GDM1 (cell line): ENCODE data around the gene ALKBH1.
A peak's percentile ranks its signal among the peaks of the same experiment; 100 is the strongest.
"Not testable (repeated sequence)": the region's sequence is repeated elsewhere in the genome, so short reads cannot be mapped to it uniquely, and the experiment has no call there.

ENCODE experiments used
- DNase-seq: peaks from one replicate; lab custom pipeline; 2025; lab: John Stamatoyannopoulos, UW

Gene ALKBH1

DNA sequence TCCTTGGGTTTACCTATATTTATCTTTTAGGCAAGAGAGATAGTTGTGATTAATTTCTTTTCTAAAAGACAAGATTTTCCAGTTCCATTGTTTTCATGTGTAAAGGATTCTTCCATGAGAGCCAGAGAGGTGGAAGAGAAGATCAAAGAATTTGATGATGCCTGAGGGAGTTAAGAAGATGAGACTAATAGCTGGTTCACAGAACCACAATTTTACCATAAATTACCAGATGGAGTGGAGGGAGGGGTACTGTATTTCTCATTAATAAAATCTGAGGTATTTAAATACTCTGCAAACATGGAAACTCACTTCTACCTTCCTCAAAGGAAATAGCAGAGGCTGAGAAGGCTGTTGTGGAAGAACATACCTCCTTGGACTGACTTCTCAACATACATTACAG is 34.6 kb downstream of the ALKBH1 start:
- DNase-seq = no peak

DNA sequence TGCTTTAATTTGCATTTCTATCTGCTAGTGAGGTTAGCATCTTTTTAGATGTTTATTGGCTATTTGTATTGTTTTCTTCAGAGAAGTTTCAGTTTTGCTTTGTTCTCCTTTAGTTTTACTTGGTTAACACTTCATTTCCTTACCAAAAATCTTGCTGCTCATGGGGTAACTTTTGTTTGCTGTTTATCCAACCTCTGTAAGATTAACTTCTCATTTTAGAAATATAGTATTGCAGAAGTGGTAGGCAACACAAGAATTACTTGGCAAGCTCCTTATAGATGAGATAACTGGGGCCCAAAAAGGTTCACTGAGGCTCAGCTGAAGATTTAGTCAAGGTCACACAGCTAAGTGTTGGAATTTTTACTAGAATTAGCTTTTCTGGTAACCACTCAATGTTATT is 40.5 kb downstream of the ALKBH1 start:
- no peak for DNase-seq

DNA sequence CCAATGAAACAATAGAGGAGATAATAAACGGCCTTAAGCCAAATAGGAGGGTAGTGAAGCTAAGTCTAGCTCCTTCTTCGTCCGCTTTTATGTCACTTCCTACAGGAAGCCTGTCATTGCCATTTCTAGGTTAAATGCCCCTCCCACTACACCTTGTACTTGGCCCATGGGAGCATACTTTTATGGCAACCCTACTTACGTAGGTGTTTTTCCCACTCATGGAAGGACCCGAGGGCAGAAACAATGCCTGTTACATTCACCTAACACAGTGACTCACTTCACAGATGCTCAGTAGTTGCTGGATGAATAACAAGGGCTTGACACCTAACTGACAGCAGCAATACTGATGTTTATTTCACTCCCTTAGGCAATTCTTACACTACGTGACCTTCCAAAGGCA is 44.5 kb downstream of the ALKBH1 start:
- DNase-seq = no peak

DNA sequence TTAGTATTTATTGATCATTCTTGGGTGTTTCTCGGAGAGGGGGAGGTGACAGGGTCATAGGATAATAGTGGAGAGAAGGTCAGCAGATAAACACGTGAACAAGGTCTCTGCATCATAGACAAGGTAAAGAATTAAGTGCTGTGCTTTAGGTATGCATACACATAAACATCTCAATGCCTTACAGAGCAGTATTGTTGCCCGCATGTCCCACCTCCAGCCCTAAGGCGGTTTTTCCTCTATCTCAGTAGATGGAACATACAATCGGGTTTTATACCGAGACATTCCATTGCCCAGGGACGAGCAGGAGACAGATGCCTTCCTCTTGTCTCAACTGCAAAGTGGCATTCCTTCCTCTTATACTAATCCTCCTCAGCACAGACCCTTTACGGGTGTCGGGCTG is 46.3 kb downstream of the ALKBH1 start:
- not testable (repeated sequence) for DNase-seq

DNA sequence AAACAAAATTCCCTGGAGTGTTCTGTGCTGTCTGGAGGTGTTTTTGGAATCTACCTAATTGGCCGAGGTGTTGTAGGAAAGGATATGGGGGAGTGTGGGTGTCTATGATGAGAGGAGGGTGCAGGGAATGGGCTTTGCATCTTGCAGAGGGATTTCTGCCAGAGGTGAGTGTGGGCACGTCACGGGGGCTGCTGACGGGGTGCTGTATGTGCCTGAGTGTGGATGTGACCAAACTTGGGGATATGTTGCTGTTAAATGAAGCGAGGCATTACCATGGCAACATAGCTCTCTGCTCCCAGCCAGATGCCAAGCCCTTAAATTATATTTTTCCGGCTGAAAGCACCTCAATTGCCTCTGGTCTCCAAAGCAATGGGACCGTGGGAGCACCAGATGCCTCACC is 47.1 kb downstream of the ALKBH1 start:
- DNase-seq = no peak

DNA sequence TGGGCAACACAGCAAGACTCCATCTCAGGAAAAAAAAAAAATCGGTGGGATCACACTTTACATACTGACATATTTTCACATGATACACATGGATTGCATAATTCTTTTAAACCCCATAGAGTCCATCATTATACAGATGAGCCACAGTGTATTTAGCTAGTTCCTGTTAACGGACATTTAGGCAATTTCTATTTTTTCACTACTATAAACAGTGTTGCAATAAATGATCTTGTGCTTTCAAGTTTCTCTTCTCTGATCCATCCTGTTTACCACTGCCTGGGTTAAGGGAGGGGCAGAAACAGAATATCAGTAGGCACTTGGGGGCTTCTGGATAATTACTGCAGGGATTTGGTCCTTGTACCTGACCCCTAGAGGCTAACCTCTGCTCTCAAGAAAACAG is 48.0 kb downstream of the ALKBH1 start:
- no peak for DNase-seq

DNA sequence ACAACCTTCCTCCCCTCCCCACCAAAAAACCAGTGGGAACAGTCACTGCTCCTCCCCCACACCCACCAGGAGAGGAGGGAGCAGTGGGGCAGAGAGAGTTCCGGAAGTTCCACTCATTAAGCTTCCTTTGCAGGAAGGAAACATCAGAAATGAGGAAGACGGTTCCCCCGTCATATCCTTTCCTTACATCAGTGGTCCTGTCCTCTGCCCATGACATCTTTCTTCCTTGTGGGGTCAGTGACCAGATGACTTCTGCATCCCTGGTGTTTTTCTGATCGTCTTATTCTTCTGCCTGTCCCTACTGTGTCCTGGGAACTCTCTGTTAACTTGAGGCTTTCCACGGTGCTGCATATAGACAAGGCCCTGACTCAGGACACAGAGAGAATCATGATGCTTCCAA is 50.5 kb downstream of the ALKBH1 start:
- no peak for DNase-seq

DNA sequence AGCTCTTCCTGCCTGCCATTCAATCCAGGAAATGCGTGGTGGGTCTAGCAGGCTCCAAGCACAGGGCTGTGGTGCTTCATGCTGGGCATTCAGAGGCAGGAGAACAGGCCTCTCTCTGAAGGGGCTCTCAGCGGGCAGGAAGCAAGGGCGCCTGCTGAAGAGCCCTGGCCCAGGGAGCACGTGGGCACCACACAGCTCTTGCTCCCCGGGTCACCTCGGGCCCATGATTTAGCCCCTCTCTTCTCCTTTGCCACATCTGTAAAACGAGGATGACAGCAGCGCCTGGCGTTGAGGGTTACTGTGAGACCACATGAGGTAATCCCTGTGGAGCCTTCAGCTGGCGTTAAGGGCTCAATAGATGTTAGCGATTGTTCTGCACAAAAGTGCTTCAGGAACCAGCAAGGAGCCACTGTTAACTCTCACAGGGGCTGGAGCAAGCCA is 53.8 kb downstream of the ALKBH1 start:
- DNase-seq = peak; percentile 36

DNA sequence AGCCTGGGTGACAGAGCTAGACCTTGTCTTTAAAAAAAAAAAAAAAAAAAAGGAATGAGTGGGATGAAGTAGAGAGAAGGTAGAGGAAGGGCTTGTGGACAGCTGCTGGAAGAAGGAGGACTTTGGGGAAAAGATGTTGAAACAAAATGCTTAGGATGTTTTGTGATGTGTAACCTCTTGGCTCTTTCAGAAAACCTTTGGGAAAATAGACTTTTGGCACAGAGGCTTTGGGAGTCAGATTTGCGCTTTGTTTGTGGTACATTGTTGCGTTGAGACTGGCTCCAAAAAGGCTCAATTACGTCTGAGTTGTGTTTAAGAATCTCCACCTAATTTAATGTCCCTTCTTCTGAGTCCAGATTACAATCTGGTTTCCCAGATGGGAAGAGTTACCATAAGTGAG is 58.5 kb downstream of the ALKBH1 start:
- no peak for DNase-seq

DNA sequence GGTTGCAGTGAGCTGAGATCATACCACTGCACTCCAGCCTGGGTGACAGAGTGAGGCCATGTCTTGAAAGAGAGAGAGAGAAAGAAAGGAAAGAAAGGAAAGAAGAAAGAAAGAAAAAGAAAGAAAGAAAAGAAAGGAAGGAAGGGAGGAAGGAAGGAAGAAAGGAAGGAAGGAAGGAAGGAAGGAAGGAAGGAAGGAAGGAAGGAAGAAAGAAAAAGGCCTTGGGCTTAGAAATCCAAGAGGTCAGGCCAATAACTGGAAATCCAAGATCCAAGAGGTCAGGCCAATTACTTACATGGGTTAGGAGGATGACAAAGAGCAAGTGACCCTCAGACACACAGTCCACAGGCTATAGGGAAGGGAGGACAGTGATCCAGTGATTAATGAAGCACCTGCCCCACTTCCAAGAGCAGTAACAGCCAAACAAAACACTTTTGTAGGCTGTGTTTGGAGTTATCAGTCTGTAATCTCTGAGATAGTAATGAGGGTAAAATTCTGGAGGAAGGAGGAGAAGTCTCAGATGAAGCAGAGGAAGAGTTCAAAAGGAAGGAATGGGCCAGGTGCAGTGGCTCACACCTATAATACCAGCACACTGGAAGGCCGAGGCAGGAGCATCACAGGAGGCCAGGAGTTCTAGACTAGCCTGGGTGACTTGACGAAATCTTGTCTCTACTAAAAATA is 59.2 kb downstream of the ALKBH1 start:
- DNase-seq = no peak

DNA sequence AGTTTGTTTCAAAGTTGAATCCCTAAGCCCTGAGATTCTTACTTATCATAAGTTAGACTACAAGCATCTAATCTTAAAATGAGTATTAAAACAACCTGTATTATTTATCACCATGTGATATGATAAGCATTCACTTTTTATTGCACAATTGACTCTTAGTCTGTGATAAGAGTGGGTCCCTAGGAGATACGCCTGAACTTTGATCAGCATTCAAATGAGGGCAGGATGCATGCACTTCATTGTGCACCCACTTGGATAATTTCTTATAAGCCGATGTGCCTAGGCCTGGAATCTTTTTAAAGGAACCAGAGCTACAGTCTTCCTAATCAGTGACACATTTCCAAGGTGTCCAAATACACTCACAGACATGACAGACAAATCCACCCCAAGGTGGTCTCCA is 60.0 kb downstream of the ALKBH1 start:
- DNase-seq = no peak

DNA sequence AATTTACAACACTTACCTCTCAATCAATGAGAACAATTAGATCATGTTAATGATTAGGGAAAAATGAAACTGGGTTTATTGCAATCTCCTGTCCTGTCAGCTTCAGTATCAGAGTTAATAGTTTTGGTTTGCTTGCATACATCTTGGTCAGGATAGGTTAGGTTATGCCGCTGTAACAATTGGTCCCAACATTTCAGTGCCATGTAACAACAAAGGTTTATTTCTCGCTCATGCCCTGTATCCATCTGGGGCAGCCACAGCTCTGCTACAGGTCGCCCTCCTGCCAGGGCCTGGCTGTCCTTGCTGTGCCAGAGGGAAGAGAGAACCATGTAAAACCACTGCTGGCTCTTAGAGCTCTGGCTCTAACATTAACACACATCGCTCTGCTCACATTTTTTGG is 60.9 kb downstream of the ALKBH1 start:
- no peak for DNase-seq

DNA sequence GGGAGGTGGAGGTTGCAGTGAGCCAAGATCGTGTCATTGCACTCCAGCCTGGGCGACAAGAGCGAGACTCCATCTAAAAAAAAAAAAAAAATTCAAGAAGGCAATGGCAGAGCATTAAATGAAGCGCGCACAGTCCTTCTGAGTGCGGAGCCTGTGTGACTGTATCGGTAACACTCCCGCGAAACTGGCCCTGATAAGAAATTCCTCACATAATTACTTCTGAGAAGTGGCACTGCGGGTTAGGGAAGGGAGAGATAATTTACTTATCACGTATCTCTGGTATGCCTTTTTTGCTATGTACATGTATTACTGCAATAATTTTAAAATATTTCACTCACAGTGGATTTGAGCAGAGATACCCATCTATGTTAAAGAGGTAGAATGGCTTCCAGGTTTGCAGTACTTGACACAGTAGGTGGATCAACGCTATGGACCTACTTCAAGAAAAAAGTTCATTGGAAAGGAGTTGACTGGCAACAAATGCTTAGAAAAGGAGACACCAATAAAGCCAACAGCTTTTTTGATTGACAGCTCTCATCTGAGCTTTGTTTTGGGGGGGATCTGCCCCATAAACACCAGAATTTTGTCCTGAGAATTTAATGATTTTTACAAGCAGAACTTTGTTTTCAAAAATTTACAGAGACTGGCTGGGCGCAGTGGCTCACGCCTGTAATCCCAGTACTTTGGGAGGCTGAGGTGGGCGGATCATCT is 62.1 kb downstream of the ALKBH1 start:
- no peak for DNase-seq

DNA sequence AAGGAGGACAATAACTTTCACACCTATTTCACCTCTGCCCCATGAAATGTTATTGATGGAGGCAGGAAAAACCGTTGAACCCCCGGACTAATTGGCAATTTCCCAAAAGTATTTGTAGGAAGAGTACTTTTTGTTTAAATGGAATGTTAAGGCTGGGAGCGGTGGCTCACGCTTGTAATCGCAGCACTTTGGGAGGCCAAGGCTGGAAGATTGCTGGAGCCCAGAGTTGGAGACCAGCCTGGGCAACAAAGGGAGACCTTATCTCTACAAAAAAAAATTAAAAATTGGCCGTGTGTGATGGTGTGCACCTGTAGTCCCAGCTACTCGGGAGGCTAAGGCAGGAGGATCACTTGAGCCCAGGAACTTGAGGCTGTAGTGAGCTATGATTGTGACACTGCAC is 65.4 kb downstream of the ALKBH1 start:
- DNase-seq = no peak

DNA sequence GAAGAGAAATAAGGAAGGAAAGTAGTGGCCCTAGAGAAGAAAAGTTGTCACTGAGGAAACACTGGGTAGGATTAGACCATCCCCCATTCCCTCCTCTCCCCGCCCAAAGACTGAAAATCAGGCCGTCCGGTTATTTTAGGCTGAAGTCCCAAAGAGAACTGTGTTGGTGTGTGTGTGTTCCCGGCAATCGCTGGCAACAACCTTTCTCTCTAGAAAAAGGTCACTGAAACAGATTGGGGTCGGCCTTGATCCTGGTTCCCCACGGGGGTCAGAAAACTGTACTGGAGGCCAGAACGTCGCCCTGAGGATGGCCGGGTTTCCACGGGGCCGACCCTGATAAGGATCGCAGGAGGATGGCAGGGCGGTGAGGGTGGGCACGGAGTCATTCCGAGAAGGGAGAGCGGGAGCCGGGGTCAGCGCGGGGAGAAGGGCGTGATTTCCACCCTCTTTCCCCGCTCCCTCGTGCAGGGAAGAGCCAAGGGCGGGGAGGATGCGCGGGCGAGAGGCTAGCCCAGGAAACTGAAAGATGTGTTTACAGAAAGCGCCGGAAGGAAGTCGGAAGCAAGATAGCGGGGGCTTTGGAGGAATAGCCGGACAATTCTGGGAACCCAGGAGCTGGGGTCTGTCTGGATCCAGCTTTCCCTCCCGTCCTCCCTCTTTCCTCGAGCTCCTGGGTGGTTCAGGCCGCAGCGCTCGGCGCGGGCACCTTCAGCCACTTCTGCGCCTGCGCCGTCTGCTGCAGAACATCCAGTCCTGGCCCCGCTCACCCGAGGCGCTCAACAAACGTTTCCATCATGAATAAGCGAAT is 66.1 kb downstream of the ALKBH1 start:
- peak; percentile 51 for DNase-seq

DNA sequence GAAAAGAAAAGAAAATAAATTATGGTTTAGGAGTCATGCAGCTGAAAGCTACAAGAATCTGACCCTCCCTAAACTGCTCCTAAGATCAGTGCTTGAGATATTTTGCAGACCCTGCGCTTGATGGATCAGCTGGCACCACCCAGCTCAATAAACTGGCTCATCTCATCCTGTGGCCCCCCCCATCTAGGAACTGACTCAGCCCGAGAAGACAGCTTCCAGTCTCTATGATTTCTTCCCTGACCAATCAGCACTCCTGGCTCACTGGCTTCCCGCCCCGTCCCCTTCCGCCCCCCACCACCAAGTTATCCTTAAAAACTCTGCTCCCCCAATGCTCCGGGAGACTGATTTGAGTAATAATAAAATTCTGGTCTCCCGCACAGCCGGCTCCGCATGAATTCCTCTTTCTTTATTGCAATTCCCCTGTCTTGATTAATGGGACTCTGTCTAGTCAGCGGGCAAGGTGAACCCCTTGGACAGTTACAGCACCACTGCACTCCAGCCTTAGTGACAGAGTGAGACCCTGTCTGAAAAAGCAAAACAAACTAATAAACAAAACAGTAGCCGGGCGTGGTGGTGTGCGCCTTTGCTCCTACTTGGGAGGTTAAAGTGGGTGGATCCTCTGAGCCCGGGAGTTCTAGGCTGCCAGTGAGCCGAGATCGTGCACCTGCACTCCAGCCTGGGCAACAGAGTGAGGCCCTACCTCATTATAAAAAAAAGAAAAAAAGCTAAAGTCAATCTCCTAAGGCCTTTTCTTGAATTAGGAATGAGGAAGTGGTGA is 66.9 kb downstream of the ALKBH1 start:
- DNase-seq = no peak

DNA sequence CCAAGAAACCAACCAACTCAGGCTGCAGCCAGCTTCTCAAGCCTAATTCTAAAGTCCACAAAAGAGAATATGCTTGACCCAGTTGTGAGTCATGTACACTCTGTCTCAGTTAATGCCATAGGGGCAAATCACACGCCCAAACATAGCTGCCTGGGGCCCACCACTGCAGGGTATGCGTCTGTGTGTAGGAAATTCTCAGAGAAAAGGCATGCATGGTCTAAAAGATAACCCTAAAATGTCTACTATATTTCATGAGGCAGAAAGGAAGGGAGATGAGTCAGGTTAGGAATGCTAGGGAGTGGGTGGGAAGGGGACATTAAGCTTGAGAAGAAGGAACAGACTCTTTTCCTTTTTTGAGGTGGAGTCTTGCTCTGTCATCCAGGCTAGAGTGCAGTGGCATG is 69.1 kb downstream of the ALKBH1 start:
- DNase-seq = no peak

DNA sequence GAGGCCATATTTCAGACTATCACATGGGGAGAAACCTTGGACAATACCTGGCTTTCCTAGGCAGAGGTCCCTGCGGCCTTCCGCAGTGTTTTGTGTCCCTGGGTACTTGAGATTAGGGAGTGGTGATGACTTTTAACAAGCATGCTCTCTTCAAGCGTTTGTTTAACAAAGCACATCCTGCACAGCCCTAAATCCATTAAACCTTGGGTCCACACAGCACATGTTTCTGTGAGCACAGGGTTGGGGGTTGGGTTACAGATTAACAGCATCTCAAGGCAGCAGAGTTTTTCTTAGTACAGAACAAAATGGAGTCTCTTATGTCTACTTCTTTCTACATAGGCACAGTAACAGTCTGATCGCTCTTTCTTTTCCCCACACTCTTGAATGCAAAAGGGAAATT is 72.0 kb downstream of the ALKBH1 start:
- not testable (repeated sequence) for DNase-seq

DNA sequence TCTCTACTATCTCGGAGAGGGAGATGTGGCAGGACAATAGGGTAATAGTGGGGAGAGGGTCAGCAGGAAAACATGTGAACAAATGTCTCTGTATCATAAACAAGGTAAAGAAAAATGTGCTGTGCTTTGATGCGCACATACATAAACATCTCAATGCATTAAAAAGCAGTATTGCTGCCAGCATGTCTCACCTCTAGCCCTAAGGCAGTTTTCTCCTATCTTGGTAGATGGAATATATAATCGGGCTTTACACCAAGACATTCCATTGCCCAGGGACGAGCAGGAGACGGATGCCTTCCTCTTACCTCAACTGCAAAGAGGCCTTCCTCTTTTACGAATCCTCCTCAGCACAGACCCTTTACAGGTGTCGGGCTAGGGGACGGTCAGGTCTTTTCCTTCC is 72.4 kb downstream of the ALKBH1 start:
- DNase-seq = not testable (repeated sequence)

DNA sequence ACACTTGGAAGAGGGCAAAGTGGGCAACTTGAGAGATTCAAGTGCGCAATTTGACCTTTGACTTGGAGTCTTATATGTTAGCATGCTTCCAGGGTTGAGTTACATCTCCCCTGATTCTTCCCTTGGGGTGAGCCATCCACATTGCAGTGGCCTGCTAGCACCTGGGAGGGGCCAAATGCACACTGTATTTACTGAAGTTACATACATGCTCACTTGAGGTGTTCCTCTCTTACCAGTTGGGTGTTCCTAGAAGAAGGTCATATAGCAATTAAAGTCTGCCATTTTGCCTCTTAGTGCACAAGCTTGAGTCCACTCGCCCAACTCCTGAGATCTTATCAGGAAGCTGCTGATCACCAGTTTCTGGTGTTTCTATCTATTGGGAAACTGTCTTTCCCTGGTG is 77.7 kb downstream of the ALKBH1 start:
- no peak for DNase-seq

DNA sequence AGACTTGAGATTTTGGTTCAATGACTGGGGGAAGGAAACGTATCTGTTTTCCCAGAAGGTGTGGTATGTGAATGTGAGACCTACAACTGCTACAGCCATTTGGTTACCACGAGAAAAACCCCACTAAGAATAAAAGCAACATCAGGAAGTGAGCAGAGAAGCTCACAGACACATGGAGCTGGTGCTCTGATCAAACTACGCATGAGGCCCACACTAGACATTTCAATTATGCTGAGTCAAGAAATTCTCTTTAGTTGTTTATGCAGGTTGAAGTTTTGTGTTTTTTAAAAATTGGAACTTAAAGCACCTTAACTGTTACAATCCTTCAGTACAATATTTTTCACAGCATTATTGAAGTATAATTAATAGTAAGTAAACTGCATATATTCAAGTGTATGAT is 82.5 kb downstream of the ALKBH1 start:
- no peak for DNase-seq

DNA sequence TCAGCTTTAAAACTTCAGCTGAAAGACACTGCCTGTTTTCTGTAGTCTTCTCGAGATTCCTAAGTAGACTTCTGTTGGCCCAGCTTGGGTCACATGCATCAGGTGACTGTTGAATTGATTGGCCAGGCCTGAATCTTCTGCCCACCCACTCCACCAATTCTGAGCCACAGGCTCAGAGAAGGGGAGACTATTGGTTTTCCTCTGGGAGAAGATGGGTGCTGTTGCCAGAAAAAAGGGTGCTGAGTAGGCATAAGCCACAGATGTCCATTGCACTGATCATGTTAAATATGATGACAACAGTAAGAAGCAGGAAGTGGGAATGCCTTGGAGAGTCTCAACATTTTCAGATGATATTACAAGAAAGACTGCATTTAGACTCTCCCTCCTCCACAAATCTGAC is 84.6 kb downstream of the ALKBH1 start:
- DNase-seq = no peak
